Aortic smooth muscle cell (primary cell): ENCODE measurements around the gene ACACA. TPM values are rescaled to one million over a fixed set of nuclear protein-coding genes. Genes with fewer than 3 reads are reported as not detected.

Experiments
- total RNA-seq: library from RNA; depleted of rRNA; stranded (reverse); fragments of >200 nt; gene quantifications from 2 replicates; pipeline ENCODE4 v1.2.3, GENCODE V29; 2014

The ACACA gene
- 49.8 and 55.5 TPM in 2 replicates for total RNA-seq

DNA sequence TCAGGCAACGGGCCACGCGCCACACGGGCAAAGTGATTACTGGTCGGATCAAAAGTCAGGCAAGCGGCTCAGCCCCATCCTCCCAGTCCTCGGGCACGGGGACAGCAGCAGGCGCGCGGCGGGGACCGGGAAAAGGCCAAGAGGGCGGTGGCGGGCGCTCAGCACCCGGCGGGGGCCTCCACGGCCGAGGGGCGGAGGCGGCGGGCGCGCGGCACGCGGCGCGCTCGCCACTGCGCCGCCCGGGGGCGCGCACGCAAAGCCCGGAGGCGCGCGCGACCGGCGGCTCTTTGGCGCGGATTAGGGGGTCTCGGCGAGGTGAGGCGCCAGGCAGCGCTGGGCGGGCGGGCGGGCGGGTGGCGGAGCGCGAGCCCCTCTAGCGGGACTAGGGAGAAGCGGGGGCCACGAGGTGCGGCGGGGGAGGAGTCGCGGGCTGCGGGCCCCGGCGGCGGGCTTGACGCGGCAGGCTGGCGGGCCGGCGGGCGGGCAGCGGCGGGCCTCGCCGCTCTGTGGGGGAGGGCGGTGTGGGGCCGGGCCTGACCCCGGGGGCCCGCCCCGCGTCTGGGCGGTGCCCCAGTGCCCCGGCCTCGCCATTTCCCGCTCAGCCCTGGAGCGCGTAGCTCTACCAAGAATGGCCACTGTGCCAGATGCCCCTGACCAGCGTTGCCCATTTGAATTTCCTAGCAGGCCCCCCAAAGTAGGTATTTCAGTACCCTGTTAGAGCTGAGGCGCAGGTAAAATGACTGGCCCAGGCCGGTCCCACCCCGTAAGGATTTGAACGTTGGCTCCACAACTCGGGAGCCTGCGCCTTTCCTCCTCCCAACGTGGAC is at the start of gene ACACA, which contains the start of gene TADA2A:
Gene ACACA (minus strand): TSS at position 202 of the 827 bp plus-strand sequence. CDS start 537 bp downstream, outside the sequence.
Gene TADA2A (plus strand): TSS at position 252 of the 827 bp plus-strand sequence. CDS start 4,480 bp downstream, outside the sequence.

DNA sequence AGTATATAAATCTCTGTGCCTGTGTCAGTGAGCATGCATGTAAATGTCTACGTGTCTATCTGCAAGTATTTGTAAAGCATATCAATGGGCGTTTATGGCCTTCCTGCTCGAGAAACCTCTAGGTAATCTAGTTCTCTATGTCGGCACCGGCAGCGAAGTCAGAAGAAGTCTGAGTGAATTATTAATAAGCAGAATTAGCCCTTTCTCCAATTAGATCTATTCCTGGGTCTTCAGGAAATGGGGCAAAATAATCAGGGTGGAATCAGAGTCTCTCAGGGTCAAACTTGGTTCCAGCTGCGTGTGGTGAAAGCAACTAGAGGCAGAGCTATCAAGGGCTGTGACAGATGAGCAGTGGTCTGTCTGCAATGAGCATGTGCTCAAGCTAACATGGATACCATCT is 30.9 kb downstream of the ACACA start, which contains the start of gene C17orf78:
Gene C17orf78 (plus strand): TSS at position 280 of the 400 bp plus-strand sequence. CDS start 108 bp downstream, at position 388.

Other genes starting within 250 kb of the ACACA start
- not detected in 2 replicates for gene C17orf78, start 30.9 kb downstream of the ACACA start, total RNA-seq
- 19.2 and 21.3 TPM in 2 replicates for gene TADA2A, start 50 bp upstream of the ACACA start, total RNA-seq
- gene DUSP14, start 83.1 kb upstream of the ACACA start, total RNA-seq: 49.9 and 51.3 TPM in 2 replicates
- 9.1 and 12.6 TPM in 2 replicates for gene SYNRG, start 202.6 kb upstream of the ACACA start, total RNA-seq
- gene DDX52, start 236.6 kb upstream of the ACACA start, total RNA-seq: 13.3 and 15.0 TPM in 2 replicates